Kidney epithelial cell (primary cell): ENCODE data around the gene IL23A. TPM values are rescaled to one million over a fixed set of nuclear protein-coding genes. Genes with fewer than 3 reads are reported as not detected.

Experiments used
- DNase-seq: peaks from one replicate; pipeline ENCODE4 v3.0.0-alpha.2; 2010; ENCODE audit warnings: low read depth
- H3K27me3 ChIP-seq: 2 replicates; pipeline ENCODE4 v1.6.0; 2011; ENCODE audit warnings: low read length; ENCODE audit not compliant: control insufficient read depth, insufficient read depth
- H3K36me3 ChIP-seq: 2 replicates; pipeline ENCODE4 v1.5.1; 2011; ENCODE audit warnings: low read length; ENCODE audit not compliant: control insufficient read depth, insufficient read depth
- H3K4me3 ChIP-seq: 2 replicates; pipeline ENCODE4 v1.5.1; 2011; ENCODE audit warnings: low read depth, mild to moderate bottlenecking, control low read depth, low read length
- total RNA-seq: library from RNA; depleted of rRNA; stranded (reverse); fragments of >200 nt; gene quantifications from 2 replicates; pipeline ENCODE4 v1.2.3, GENCODE V29; 2015
- TF ChIP-seq, protein P1 (sequence below): IDR thresholded peaks from 2 replicates; pipeline ENCODE4 v1.5.1; 2011; ENCODE audit warnings: mild to moderate bottlenecking, moderate library complexity, low read length, control low read depth, inconsistent platforms; ENCODE audit not compliant: insufficient read depth, poor library complexity, severe bottlenecking

The IL23A gene
- total RNA-seq, 1 donor from 2014 or later: 33.6 TPM

DNA sequence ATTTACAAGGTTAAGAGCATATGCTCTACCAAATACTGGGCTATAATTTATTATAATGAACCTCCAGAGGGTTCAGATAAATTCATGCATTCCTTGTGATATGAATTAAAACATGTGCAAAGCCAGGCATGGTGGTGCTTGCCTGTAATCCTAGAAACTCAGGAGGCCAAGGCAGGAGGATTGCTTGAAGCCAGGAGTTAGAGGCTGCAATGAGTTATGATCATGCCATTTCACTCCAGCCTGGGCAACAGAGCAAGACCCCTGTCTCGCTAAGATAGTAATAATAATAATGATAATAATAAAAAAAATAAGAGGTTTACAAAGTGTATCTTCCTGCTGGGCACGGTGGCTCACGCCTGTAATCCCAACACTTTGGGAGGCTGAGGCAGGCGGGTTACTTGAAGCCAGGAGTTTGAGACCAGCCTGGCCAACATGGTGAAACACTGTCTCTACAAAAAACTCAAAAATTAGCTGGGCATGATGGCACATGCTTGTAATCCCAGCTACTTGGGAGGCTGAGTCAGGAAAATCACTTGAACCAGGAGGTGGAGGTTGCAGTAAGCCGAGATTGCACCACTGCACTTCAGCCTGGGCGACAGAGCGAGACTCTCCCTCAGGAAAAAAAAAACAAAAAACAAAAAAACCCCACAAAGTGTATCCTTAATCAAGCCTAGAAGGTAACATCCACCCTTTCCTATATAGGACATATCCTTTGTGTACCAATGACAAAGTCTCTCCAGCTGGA is 31.3 kb upstream of the IL23A start:
- Histone ChIP-seq H3K36me3 (peaks cover 2% of the 10 kb centered on the region), H3K4me3 (no peak overlapping the region), H3K27me3 (no peaks in the 10 kb centered on the region)
- no peak for DNase-seq
- TF ChIP-seq, protein P1, sequence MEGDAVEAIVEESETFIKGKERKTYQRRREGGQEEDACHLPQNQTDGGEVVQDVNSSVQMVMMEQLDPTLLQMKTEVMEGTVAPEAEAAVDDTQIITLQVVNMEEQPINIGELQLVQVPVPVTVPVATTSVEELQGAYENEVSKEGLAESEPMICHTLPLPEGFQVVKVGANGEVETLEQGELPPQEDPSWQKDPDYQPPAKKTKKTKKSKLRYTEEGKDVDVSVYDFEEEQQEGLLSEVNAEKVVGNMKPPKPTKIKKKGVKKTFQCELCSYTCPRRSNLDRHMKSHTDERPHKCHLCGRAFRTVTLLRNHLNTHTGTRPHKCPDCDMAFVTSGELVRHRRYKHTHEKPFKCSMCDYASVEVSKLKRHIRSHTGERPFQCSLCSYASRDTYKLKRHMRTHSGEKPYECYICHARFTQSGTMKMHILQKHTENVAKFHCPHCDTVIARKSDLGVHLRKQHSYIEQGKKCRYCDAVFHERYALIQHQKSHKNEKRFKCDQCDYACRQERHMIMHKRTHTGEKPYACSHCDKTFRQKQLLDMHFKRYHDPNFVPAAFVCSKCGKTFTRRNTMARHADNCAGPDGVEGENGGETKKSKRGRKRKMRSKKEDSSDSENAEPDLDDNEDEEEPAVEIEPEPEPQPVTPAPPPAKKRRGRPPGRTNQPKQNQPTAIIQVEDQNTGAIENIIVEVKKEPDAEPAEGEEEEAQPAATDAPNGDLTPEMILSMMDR: no peak

DNA sequence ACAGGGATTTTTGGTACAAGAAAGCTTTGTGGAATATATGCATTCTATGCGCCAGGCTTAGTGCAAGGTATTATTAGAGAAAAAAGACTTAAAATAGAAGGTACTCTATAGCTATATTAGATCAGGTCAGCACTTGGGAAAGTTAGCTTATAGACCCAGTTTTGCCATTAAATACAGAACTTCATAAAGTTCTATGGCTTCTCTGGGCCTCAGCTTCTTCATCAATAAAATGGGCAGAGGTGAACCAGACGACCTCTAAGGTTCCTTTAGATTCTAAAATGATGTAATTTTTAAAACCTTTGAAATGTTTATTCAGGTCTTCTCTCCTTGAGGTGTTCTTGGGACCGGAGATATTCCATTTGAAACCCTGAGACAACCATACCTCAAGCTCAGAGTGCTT is 30.0 kb upstream of the IL23A start:
- no peak overlapping the region for H3K4me3 ChIP-seq
- peaks cover 2% of the 10 kb centered on the region for H3K36me3 ChIP-seq
- no peaks in the 10 kb centered on the region for H3K27me3 ChIP-seq
- no peak for DNase-seq
- TF ChIP-seq, protein P1: no peak

DNA sequence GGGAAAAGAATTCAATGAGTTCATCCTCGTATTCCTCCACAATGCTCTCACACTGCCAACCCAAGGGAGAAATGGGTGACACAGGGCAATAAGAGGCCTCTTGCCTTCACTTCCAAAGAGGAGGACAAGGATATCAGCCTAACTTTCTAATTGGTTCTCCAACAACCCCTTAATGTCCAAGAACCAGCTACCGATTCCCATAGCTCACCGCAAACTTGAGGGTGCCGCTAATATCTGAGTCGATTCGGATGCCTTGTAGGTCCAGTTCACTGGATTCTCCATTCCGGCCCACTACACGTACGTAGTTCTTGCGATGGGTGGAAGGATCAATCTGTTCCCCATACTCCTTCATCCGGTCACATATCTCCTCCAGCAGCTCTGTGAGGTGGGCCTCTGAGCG is 27.7 kb upstream of the IL23A start:
- DNase-seq: no peak
- H3K36me3 ChIP-seq: no peaks in the 10 kb centered on the region
- H3K27me3 ChIP-seq: no peaks in the 10 kb centered on the region
- TF ChIP-seq, protein P1: no peak
- H3K4me3 ChIP-seq: no peak overlapping the region

DNA sequence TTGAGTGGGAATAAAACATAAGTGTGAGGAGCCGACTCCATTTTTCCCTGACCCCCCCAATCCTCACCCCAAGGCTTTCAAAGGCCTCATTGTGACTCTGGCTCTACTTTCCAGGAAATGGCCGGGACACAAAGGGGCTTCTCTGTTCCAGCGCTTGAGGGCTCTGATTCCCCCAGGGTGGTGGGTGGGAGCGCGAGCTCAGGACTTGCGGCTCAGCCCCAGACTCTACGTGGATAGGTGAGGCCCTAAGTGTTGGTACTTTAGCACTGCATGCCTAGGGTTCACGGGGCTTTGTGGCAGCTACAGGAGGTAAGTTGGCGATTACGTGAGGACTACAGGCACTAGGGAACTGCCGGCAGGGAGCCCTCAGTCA is 23.4 kb upstream of the IL23A start:
- peak overlapping the region; percentile 80 for H3K4me3 ChIP-seq
- TF ChIP-seq, protein P1: no peak
- DNase-seq: no peak
- H3K36me3 ChIP-seq: no peaks in the 10 kb centered on the region
- H3K27me3 ChIP-seq: no peaks in the 10 kb centered on the region

DNA sequence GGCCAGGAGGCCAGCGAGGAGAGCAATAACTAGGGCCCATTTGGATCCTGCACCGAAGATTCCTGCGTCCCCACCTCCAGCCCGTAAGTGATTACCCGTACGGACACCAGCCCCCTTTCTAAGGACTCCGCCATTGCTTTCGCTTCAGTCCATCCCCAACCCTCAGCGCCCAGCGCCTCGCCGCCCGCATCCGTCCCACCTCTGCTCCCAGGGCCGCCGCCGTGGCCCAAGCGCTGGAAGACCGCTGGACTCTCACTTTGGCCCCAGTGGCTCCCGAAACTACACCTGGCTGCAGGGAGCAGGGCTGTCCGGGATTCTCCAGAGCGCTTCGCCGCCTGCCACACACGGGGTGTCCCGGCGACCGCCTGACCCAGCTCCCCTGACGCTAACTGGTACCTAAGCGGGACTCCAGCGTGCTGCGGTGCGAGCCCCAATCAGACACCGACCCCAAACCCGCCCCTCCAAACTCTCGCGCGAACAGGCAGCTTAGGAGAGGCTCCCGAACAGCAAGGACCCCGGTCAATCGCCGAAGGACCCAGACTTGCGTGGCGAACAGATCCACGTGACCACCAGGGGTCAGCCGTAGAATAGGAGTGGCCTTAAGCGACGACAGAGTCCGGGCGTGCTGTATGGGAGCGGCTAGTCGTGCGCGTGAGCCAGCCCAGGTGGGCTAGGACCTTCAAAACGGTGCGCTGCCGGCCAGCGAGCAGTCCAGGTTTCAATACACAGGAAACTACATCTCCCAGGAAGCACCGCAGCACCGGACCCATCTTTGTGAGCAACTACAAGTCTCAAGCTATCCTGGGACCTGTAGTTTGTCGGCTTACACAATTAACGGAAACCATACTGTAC is 22.8 kb upstream of the IL23A start, which contains the start of gene CNPY2:
Gene CNPY2 (minus strand): TSS at position 367 of the 852 bp plus-strand sequence. CDS start 771 bp downstream, outside the sequence.
- no peaks in the 10 kb centered on the region for H3K27me3 ChIP-seq
- TF ChIP-seq, protein P1: no peak
- peak within 1 kb of the TSS; percentile 80 for H3K4me3 ChIP-seq
- no peaks in the 10 kb centered on the region for H3K36me3 ChIP-seq
- peak; percentile 99 for DNase-seq
